Gastrocnemius medialis (tissue), 4 donors: ENCODE measurements around the gene RBBP8NL. TPM values are rescaled to one million over a fixed set of nuclear protein-coding genes. Genes with fewer than 3 reads are reported as not detected.
A peak's percentile ranks its signal among the peaks of the same experiment; 100 is the strongest.

Experiments
- ATAC-seq, 2 donors: fragments of 150-250 bp; one replicate each; pipeline ENCODE4 v1.9.1; 2016
- DNase-seq, 2 donors: peaks; one replicate each; pipeline ENCODE4 v3.0.0-alpha.2; 2019
- H3K27ac ChIP-seq, 4 donors: fragments of 200-600 bp; sonication (generic); 1 replicate in 1 of 4; 2 replicates in 3 of 4; pipeline ENCODE4 v1.5.1; 2016 to 2018; ENCODE audit warnings: mild to moderate bottlenecking in 2 of 4, moderate library complexity in 1 of 4
- H3K27me3 ChIP-seq, 3 donors: fragments of 200-600 bp; sonication (generic) in 2 of 3; 1 replicate in 1 of 3; 2 replicates in 2 of 3; pipeline versions ENCODE4 v1.5.1 to v1.6.0; 2016 to 2019; ENCODE audit warnings: mild to moderate bottlenecking in 1 of 3, moderate library complexity in 1 of 3
- H3K36me3 ChIP-seq, 2 donors: fragments of 200-600 bp; sonication (generic) in 1 of 2; one replicate each; pipeline ENCODE4 v1.5.1; 2017 to 2018
- H3K4me1 ChIP-seq, 2 donors: fragments of 200-600 bp; sonication (generic) in 1 of 2; one replicate each; pipeline ENCODE4 v1.5.1; 2016 to 2017; ENCODE audit warnings: mild to moderate bottlenecking in 2 of 2
- H3K4me3 ChIP-seq, 4 donors: fragments of 200-600 bp; sonication (generic) in 3 of 4; 1 replicate in 1 of 4; 2 replicates in 3 of 4; pipeline ENCODE4 v1.5.1; 2016 to 2019; ENCODE audit warnings: mild to moderate bottlenecking in 2 of 4
- H3K9me3 ChIP-seq, 3 donors: fragments of 200-600 bp; sonication (generic) in 2 of 3; 1 replicate in 1 of 3; 2 replicates in 2 of 3; pipeline ENCODE4 v1.5.1; 2016 to 2019
- POLR2A ChIP-seq, 2 donors: fragments of 450-650 bp; IDR thresholded peaks; one replicate each; pipeline ENCODE4 v1.6.1; 2017; ENCODE audit warnings: antibody characterized with exemption in 2 of 2, mild to moderate bottlenecking in 2 of 2, moderate library complexity in 2 of 2
- in situ Hi-C, 4 donors: fragments of 200-750 bp; cut with MboI; loops; one replicate each; pipeline versions ENCODE4 v1.15.0 to v1.8.0; 2017; ENCODE audit warnings: low sequenced_read_pairs in 4 of 4
- intact Hi-C: fragments of 100-400 bp; cut with DNase I; formaldehyde crosslinking; loops from one replicate; pipeline ENCODE4 v1.15.1; 2023; ENCODE audit warnings: low total_unique reads
- total RNA-seq, 4 donors: library from RNA; depleted of rRNA; stranded (reverse); fragments of >200 nt; gene quantifications; one replicate each; pipeline versions ENCODE4 v1.1.0 to v1.2.3, GENCODE V29; 2016
- TF ChIP-seq, protein P1 (sequence below), 5 experiments: fragments of 450-650 bp in 3 of 5; fragments of 200-600 bp in 2 of 5; sonication (generic) in 2 of 5; IDR thresholded peaks in 4 of 5; conservative IDR thresholded peaks in 1 of 5; 1 replicate in 4 of 5; 2 replicates in 1 of 5; pipeline ENCODE4 v1.5.1; 2016 to 2019; ENCODE audit warnings: antibody characterized with exemption in 5 of 5, mild to moderate bottlenecking in 3 of 5, moderate library complexity in 3 of 5

RBBP8NL gene
- total RNA-seq, 4 donors from 2014 or later: not detected

DNA sequence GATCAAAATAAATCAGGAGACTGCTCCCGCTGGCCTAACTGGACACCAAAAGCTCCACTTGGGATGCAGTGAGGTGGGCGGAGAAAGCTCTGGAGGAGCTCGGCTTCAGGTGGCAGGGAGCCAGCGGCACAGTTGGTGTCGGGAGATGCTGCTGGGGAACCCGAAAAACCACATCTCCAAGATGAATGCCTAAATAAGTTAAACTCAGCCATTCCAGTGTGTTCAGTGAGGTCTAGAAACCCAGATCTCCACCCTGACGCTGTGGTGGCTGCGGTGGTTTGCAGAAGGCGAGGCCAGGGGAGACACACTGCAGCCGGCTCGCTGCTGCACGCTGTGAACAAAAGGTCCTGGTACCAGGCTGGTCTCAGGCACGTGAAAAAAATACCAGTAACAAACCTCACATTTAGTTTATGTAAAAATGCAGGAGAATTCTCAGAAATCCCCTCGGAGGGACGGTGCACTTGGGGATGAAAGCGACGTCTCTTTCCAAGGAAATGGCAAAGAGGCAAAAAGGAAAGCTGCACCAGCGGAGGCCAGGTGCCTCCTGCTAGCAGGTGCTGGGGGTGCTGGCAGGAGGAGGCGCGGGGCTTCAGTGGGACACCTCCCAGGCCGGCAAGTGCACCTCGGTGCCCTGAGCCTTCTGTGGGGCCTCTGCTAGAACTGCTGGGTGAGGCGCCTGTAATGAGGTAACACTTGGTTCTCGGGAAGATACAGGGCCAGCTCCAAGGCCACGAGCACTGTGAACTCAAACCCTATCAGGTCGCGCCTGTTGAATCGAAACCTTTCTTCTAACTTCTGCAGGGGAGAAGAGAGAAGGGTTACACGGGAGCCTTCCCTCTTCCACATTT, 36.8 kb downstream of the RBBP8NL start:
- TF ChIP-seq, protein P1, sequence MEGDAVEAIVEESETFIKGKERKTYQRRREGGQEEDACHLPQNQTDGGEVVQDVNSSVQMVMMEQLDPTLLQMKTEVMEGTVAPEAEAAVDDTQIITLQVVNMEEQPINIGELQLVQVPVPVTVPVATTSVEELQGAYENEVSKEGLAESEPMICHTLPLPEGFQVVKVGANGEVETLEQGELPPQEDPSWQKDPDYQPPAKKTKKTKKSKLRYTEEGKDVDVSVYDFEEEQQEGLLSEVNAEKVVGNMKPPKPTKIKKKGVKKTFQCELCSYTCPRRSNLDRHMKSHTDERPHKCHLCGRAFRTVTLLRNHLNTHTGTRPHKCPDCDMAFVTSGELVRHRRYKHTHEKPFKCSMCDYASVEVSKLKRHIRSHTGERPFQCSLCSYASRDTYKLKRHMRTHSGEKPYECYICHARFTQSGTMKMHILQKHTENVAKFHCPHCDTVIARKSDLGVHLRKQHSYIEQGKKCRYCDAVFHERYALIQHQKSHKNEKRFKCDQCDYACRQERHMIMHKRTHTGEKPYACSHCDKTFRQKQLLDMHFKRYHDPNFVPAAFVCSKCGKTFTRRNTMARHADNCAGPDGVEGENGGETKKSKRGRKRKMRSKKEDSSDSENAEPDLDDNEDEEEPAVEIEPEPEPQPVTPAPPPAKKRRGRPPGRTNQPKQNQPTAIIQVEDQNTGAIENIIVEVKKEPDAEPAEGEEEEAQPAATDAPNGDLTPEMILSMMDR (IDR thresholded peaks at IDR 0.05 in 4 of 5, conservative IDR thresholded peaks at IDR 0.05 in 1 of 5): no peak
- TF ChIP-seq POLR2A (IDR thresholded peaks at IDR 0.05): no peak
- no peak for DNase-seq
- Histone ChIP-seq H3K27ac (no peak overlapping the region), H3K9me3 (no peaks in the 10 kb centered on the region), H3K27me3 (no peaks in the 10 kb centered on the region), H3K4me3 (no peak overlapping the region), H3K4me1 (peaks cover 18 to 21% of the 10 kb centered on the region in 2 donors), H3K36me3 (peaks cover 0 to 32% of the 10 kb centered on the region in 2 donors)
- in situ Hi-C loops (loop anchor here in 2 of 4 donors (25.0 kb wide), 3 partner anchors 103 to 378 kb away; partner anchors contain the start of gene MTG2 (in 1 of the 2)), intact Hi-C loops (no loop called here)
- no peak for ATAC-seq

DNA sequence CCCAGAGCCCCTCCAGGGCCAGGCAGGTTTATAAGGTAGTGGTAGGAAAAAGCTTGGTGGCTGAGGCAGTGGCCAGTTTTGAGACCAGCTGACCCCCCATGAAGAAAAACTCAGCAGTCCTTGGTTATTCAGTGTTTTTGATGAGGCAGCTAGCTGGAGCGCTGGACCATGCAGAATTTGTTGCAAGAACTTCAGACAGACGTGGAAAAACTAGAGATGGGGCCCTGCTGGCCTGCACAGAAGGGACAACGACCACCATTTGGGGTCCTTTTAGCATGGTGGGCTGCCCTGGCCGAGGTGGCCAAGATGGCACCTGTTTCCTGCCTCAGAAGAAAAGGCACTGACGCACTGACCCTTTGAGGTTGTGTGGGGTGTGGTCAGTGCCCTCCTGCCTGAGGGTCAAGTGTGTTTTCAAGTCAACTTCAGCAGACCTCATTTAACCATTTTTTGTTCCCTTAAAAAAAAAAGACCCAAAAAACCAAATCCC, 37.7 kb downstream of the RBBP8NL start:
- in situ Hi-C loops (loop anchor here (10.0 to 25.0 kb wide), 5 partner anchors 85 to 377 kb away; partner anchors contain the start of genes ADRM1 (in 1 of the 4) and MTG2 (in 1 of the 4)), intact Hi-C loops (loop anchor here (10.0 kb wide), 1 partner anchor 205 kb away; the partner anchor contains the start of gene MTG2)
- Histone ChIP-seq H3K27ac (no peak overlapping the region), H3K36me3 (peaks cover 0 to 32% of the 10 kb centered on the region in 2 donors), H3K27me3 (no peaks in the 10 kb centered on the region), H3K9me3 (no peaks in the 10 kb centered on the region), H3K4me1 (peaks cover 24 to 27% of the 10 kb centered on the region in 2 donors), H3K4me3 (no peak overlapping the region)
- no peak for DNase-seq
- no peak for ATAC-seq
- TF ChIP-seq POLR2A (IDR thresholded peaks at IDR 0.05): no peak
- TF ChIP-seq, protein P1 (IDR thresholded peaks at IDR 0.05 in 4 of 5, conservative IDR thresholded peaks at IDR 0.05 in 1 of 5): no peak

DNA sequence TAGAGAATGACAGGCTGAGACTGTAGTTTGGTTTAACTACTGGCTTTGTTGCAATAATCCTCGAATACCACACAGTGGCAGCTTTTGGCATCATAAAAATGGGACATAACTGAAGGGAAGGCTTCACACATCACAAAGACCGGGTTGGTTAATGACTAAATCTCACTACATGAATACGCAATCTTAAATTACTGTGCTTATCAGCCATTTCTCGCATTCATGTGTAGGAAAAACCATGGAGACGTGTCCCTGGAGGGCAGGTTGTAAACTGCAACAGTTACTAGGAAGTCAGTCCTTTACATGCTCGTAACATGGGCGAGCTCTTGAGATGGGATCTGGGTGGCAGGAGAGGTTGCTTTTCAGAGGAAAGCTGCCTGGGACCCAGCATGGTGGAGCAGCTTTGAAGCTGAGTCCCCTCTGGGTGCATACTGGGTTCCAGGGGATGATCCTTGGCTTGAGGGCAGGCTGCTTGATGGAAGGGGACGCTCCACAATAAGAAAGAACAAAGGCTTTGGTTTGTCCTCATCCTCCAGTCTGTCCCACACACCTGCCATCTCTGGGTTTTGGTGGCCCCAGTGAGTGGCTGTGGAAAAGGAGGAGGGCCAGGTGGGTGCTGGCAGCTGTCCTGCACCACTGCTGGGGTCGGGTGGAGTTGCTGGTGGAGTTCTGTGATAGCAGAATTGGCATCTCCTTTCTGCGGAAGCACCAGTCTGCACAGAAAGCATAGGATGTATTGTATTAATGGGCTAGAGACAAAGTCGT, 38.3 kb downstream of the RBBP8NL start:
- ATAC-seq: no peak
- Histone ChIP-seq H3K4me1 (peaks cover 24 to 27% of the 10 kb centered on the region in 2 donors), H3K9me3 (no peaks in the 10 kb centered on the region), H3K4me3 (no peak overlapping the region), H3K27me3 (no peaks in the 10 kb centered on the region), H3K36me3 (peaks cover 0 to 32% of the 10 kb centered on the region in 2 donors), H3K27ac (no peak overlapping the region)
- in situ Hi-C loops (loop anchor here (10.0 to 25.0 kb wide), 5 partner anchors 84 to 377 kb away; partner anchors contain the start of genes ADRM1 (in 1 of the 4) and MTG2 (in 1 of the 4)), intact Hi-C loops (loop anchor here (10.0 kb wide), 1 partner anchor 204 kb away; the partner anchor contains the start of gene MTG2)
- DNase-seq: no peak
- TF ChIP-seq, protein P1 (IDR thresholded peaks at IDR 0.05 in 4 of 5, conservative IDR thresholded peaks at IDR 0.05 in 1 of 5): no peak
- no peak for TF ChIP-seq POLR2A (IDR thresholded peaks at IDR 0.05)

DNA sequence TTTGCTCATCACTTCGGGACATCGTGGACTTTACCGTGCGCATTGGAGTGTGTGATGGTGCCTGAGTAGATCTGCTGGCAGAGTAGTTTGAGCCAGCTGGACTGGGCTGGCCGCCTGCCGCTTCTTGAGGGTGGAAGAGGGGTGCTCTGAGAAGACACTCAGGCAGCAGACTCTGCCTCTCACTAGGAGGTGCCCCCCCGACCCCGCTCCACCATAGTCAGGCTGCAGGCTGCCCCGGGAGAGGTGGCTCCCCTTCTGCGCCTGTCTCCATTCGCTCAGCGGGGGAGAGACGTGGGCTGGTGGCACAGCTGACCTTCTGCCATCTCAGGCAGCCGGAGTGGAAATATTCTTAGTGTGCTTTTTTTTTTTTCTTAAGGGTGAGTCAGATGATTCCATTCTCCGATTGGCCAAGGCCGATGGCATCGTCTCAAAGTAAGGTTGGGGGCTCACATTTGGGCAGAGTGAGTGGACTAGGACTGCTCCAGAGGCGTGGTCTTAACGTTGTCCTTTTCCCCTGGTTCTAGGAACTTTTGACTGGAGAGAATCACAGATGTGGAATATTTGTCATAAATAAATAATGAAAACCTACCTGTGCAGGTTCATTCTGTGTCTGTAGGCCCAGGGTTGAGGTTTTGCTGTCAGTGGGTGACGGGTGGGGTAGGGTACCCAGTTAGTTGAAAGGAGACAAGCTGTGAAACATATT, 39.3 kb downstream of the RBBP8NL start:
- ATAC-seq: no peak
- Histone ChIP-seq H3K36me3 (peaks cover 0 to 32% of the 10 kb centered on the region in 2 donors), H3K27me3 (no peaks in the 10 kb centered on the region), H3K9me3 (no peaks in the 10 kb centered on the region), H3K27ac (peak overlapping the region; percentile 87 to 99 (median 96)), H3K4me3 (peak overlapping the region; percentile 80 to 100 (median 95)), H3K4me1 (peaks cover 24 to 27% of the 10 kb centered on the region in 2 donors)
- no peak for DNase-seq
- no peak for TF ChIP-seq POLR2A (IDR thresholded peaks at IDR 0.05)
- TF ChIP-seq, protein P1 (IDR thresholded peaks at IDR 0.05 in 4 of 5, conservative IDR thresholded peaks at IDR 0.05 in 1 of 5): no peak
- intact Hi-C loops: loop anchor here (1.0 to 10.0 kb wide), 4 partner anchors 19 to 203 kb away; partner anchors contain the start of genes ADRM1, CABLES2 and MTG2
- in situ Hi-C loops: loop anchor here (10.0 to 25.0 kb wide), 5 partner anchors 83 to 376 kb away; partner anchors contain the start of genes ADRM1 (in 1 of the 4) and MTG2 (in 1 of the 4)
